Measurements from ENCODE around the gene CAMK1D.

CAMK1D gene

DNA sequence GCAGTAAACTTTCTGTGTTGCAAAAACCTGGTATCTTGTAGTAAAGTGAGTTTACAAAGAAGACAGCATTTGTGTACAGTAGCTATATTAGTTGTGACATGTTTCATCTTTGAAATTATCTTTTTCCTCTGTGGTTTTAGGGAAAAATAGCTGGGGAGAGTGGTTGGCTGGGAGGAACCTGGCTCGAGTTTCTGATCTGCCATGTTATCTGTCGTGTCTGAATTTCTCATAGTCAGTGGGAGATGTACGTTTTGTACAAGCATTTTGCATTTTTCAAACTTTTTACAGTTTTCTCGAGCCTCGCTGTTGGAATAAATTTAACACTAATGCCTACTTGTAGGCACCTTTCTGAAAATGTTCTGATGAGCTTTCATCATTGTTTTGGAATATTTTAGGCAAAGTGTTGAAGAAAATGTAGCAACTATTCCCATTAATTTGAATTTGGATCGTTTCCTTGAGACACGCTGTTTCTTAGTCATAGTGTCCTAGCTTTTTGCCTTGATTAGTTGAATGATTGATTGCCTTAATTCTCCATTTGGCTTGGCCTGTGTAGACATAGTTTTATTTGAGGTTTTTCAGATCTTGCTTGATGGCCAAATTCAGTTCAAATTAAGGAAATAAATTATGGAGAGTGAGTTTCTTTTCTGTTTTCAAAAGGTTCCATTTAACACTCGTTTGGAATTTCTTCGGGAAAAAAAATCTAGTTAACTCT, 65.1 kb downstream of the CAMK1D start:
- H4K20me1 ChIP-seq (ENCODE audit: control insufficient read depth, insufficient read depth, low read depth, low read length) = peaks cover 18% of the 10 kb centered on the region; the same call in 1 of the 2 replicates
- H3K79me2 ChIP-seq (ENCODE audit: control insufficient read depth, low read length) = peaks cover 92% of the 10 kb centered on the region
- no peaks in the 10 kb centered on the region for H3K27me3 ChIP-seq (ENCODE audit: control insufficient read depth, low read length)
- no peak overlapping the region for H3K27ac ChIP-seq (ENCODE audit: low read depth, low read length)
- H3K9me2 ChIP-seq (replicated peaks; ENCODE audit: control insufficient read depth, low read length) = no peaks in the 10 kb centered on the region
- no peak overlapping the region for H3K4me2 ChIP-seq (ENCODE audit: low read length)
- no peak overlapping the region for H3K4me3 ChIP-seq (ENCODE audit: low read length)
- H3K36me3 ChIP-seq (ENCODE audit: control insufficient read depth, low read length) = peaks cover 18% of the 10 kb centered on the region
- no peaks in the 10 kb centered on the region for H3K9me3 ChIP-seq (ENCODE audit: control insufficient read depth, insufficient read depth, low read length)
- H3K4me1 ChIP-seq (ENCODE audit: control insufficient read depth, low read length) = peaks cover 9% of the 10 kb centered on the region
- TF ChIP-seq, protein P1, sequence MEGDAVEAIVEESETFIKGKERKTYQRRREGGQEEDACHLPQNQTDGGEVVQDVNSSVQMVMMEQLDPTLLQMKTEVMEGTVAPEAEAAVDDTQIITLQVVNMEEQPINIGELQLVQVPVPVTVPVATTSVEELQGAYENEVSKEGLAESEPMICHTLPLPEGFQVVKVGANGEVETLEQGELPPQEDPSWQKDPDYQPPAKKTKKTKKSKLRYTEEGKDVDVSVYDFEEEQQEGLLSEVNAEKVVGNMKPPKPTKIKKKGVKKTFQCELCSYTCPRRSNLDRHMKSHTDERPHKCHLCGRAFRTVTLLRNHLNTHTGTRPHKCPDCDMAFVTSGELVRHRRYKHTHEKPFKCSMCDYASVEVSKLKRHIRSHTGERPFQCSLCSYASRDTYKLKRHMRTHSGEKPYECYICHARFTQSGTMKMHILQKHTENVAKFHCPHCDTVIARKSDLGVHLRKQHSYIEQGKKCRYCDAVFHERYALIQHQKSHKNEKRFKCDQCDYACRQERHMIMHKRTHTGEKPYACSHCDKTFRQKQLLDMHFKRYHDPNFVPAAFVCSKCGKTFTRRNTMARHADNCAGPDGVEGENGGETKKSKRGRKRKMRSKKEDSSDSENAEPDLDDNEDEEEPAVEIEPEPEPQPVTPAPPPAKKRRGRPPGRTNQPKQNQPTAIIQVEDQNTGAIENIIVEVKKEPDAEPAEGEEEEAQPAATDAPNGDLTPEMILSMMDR (IDR thresholded peaks at IDR 0.05; ENCODE audit: low read depth, low read length, poor library complexity, severe bottlenecking) = no peak
- no peak for TF ChIP-seq EZH2phosphoT487 (IDR thresholded peaks at IDR 0.05; ENCODE audit: borderline replicate concordance, low read length)
- H3F3A ChIP-seq (ENCODE audit: control insufficient read depth, insufficient read depth) = peaks cover 6% of the 10 kb centered on the region; the same call in 1 of the 2 replicates

DNA sequence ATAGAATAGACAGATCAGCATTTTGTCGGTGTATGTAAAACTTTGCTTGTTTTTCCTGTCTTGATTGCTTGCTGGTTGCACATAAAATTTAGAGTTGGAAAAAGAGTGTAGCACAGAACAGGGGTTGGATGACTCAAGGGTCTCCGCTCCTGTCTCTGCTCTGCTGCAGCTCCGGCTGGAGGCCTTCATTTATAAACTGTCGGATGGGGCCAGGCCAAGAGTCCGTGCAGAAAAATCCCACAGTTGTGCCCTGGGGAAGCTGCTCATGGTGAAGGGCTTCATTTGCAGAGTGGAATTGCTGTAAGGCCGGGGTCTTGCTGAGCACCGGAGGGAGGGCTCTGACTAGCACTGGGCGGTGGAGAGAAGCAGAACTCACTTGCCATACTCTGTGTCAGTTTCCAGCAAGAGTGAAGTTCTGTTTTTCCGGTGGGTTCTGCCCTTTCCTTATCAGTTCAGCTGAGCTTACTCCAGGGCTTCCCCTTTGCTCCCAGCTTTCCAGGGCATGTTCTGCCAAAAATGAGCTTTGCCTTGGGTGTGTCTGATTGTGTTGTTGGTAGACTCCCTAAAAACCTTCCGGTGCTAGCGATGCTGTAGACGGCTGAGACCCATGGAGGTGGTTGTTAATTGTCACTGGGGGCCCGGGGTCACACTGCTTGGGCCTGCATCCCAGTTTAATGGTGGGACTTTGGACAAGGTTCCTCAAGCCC, 67.2 kb downstream of the CAMK1D start:
- Histone ChIP-seq H3K9me2 (replicated peaks; ENCODE audit: control insufficient read depth, low read length) (no peaks in the 10 kb centered on the region), H3K36me3 (ENCODE audit: control insufficient read depth, low read length) (no peaks in the 10 kb centered on the region; the same call in 1 of the 2 replicates), H3K4me3 (ENCODE audit: low read length) (no peak overlapping the region), H4K20me1 (ENCODE audit: control insufficient read depth, insufficient read depth, low read depth, low read length) (peaks cover 26% of the 10 kb centered on the region; the same call in 1 of the 2 replicates), H3K27me3 (ENCODE audit: control insufficient read depth, low read length) (no peaks in the 10 kb centered on the region), H3K27ac (ENCODE audit: low read depth, low read length) (no peak overlapping the region), H3K4me1 (ENCODE audit: control insufficient read depth, low read length) (peaks cover 18% of the 10 kb centered on the region), H3F3A (ENCODE audit: control insufficient read depth, insufficient read depth) (peaks cover 6% of the 10 kb centered on the region; the same call in 1 of the 2 replicates), H3K4me2 (ENCODE audit: low read length) (no peak overlapping the region), H3K9me3 (ENCODE audit: control insufficient read depth, insufficient read depth, low read length) (no peaks in the 10 kb centered on the region), H3K79me2 (ENCODE audit: control insufficient read depth, low read length) (peaks cover 92% of the 10 kb centered on the region)
- TF ChIP-seq EZH2phosphoT487 (IDR thresholded peaks at IDR 0.05; ENCODE audit: borderline replicate concordance, low read length) = no peak
- TF ChIP-seq, protein P1 (IDR thresholded peaks at IDR 0.05; ENCODE audit: low read depth, low read length, poor library complexity, severe bottlenecking) = no peak

- H3K4me2 ChIP-seq (ENCODE audit: low read length) = no peak overlapping the region
- no peaks in the 10 kb centered on the region; the same call in 1 of the 2 replicates for H3K36me3 ChIP-seq (ENCODE audit: control insufficient read depth, low read length)
- peaks cover 93% of the 10 kb centered on the region for H3K79me2 ChIP-seq (ENCODE audit: control insufficient read depth, low read length)
- H4K20me1 ChIP-seq (ENCODE audit: control insufficient read depth, insufficient read depth, low read depth, low read length) = peaks cover 29% of the 10 kb centered on the region; the same call in 1 of the 2 replicates
- H3K4me3 ChIP-seq (ENCODE audit: low read length) = no peak overlapping the region
- no peak overlapping the region for H3K27ac ChIP-seq (ENCODE audit: low read depth, low read length)
- peaks cover 6% of the 10 kb centered on the region; the same call in 1 of the 2 replicates for H3F3A ChIP-seq (ENCODE audit: control insufficient read depth, insufficient read depth)
- H3K4me1 ChIP-seq (ENCODE audit: control insufficient read depth, low read length) = peaks cover 18% of the 10 kb centered on the region
- no peaks in the 10 kb centered on the region for H3K9me2 ChIP-seq (replicated peaks; ENCODE audit: control insufficient read depth, low read length)
- no peaks in the 10 kb centered on the region for H3K9me3 ChIP-seq (ENCODE audit: control insufficient read depth, insufficient read depth, low read length)
- TF ChIP-seq EZH2phosphoT487 (IDR thresholded peaks at IDR 0.05; ENCODE audit: borderline replicate concordance, low read length) = no peak
- TF ChIP-seq, protein P1 (IDR thresholded peaks at IDR 0.05; ENCODE audit: low read depth, low read length, poor library complexity, severe bottlenecking) = no peak
- H3K27me3 ChIP-seq (ENCODE audit: control insufficient read depth, low read length) = no peaks in the 10 kb centered on the region
Measured at GRCh38 chr10:12417331-12417730, 68.0 kb downstream of the CAMK1D start.

All from DOHH2 (cell line).